Breast epithelium (tissue), 3 donors: ENCODE results near the gene IQGAP2.

Experiments
- POLR2A ChIP-seq: fragments of 450-650 bp; IDR thresholded peaks from one replicate; pipeline ENCODE4 v1.6.1; 2016; ENCODE audit warnings: antibody characterized with exemption, mild to moderate bottlenecking, moderate library complexity
- TF ChIP-seq, protein P1 (sequence below), 3 donors: fragments of 450-650 bp; IDR thresholded peaks; one replicate each; pipeline ENCODE4 v1.5.1; 2016 to 2017; ENCODE audit warnings: antibody characterized with exemption in 3 of 3, mild to moderate bottlenecking in 3 of 3, moderate library complexity in 3 of 3

DNA sequence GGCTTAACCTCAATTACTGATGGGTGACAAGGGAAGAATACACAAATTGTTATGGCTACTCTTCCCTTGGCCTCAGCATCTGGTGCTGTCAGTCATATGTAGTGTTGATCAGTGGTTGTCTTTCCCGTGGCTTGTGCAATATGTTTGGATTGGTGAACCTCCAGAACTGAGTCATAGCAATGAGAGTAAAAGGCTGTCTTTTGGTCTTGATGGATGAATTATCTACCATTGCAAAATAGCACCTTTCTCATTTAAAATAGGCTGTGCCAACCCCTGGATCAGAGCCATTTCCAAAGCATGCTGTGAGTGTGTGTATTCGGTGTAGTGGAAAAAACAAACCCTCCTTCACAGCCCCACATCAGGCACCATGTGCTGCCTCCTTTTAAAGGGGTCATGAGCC is 298.2 kb downstream of the IQGAP2 start:
- TF ChIP-seq POLR2A, result no peak
- TF ChIP-seq, protein P1, sequence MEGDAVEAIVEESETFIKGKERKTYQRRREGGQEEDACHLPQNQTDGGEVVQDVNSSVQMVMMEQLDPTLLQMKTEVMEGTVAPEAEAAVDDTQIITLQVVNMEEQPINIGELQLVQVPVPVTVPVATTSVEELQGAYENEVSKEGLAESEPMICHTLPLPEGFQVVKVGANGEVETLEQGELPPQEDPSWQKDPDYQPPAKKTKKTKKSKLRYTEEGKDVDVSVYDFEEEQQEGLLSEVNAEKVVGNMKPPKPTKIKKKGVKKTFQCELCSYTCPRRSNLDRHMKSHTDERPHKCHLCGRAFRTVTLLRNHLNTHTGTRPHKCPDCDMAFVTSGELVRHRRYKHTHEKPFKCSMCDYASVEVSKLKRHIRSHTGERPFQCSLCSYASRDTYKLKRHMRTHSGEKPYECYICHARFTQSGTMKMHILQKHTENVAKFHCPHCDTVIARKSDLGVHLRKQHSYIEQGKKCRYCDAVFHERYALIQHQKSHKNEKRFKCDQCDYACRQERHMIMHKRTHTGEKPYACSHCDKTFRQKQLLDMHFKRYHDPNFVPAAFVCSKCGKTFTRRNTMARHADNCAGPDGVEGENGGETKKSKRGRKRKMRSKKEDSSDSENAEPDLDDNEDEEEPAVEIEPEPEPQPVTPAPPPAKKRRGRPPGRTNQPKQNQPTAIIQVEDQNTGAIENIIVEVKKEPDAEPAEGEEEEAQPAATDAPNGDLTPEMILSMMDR (IDR thresholded peaks at IDR 0.05), result no peak
